Activated CD4-positive, alpha-beta T cell treated with anti-CD3 and anti-CD28 coated beads for 36 hours (primary cell): ENCODE results near the gene STX5. TPM values are rescaled to one million over a fixed set of nuclear protein-coding genes. Genes with fewer than 3 reads are reported as not detected.
"Not testable (repeated sequence)": the region's sequence is repeated elsewhere in the genome, so short reads cannot be mapped to it uniquely, and the experiment has no call there.

ENCODE experiments used
- ATAC-seq: fragments of 200-7000 bp; cut with Tn5 transposase; one replicate; pipeline ENCODE4 v1.10.0; 2021; ENCODE audit warnings: mild to moderate bottlenecking, moderate library complexity
- CTCF ChIA-PET: fragments of 350-600 bp; sonication (Branson Sonifier 250); formaldehyde crosslinking; loops from one replicate; lab custom pipeline; 2021; ENCODE audit warnings: antibody characterized with exemption; lab: Charles Lee
- POLR2A ChIA-PET: fragments of 350-600 bp; sonication (Branson Sonifier 250); formaldehyde crosslinking; loops from one replicate; lab custom pipeline; 2021; ENCODE audit warnings: antibody characterized with exemption, inconsistent platforms; lab: Charles Lee
- DNase-seq: peaks from one replicate; pipeline ENCODE4 v3.0.0-alpha.2; 2020
- H3K27ac Mint-ChIP-seq: one replicate; pipeline ENCODE4 v1.8.0; 2021; ENCODE audit warnings: mixed read lengths
- H3K27me3 Mint-ChIP-seq: one replicate; pipeline ENCODE4 v1.8.0; 2021; ENCODE audit warnings: mixed read lengths
- H3K36me3 Mint-ChIP-seq: one replicate; pipeline ENCODE4 v1.8.0; 2021; ENCODE audit warnings: low read depth, mixed read lengths
- H3K4me1 Mint-ChIP-seq: one replicate; pipeline ENCODE4 v1.8.0; 2021; ENCODE audit warnings: mixed read lengths
- H3K4me3 Mint-ChIP-seq: one replicate; pipeline ENCODE4 v1.8.0; 2021; ENCODE audit warnings: mild to moderate bottlenecking, moderate library complexity, mixed read lengths
- H3K9me3 Mint-ChIP-seq: one replicate; pipeline ENCODE4 v1.8.0; 2021; ENCODE audit warnings: low read depth, mixed read lengths
- intact Hi-C, 2 experiments: fragments of 100-400 bp; cut with DNase I in 1 of 2; cut with micrococcal nuclease in 1 of 2; formaldehyde crosslinking; loops; one replicate each; pipeline versions ENCODE4 v1.14.2 to v1.15.1; 2022 to 2024; cut with DNase I, micrococcal nuclease
- total RNA-seq, 2 experiments: library from RNA; stranded (reverse); gene quantifications; one replicate each; pipeline ENCODE4 v1.2.3, GENCODE V29; 2021

STX5 gene
- total RNA-seq, 2 experiments from 2014 or later: 19.3 to 21.8 TPM

DNA sequence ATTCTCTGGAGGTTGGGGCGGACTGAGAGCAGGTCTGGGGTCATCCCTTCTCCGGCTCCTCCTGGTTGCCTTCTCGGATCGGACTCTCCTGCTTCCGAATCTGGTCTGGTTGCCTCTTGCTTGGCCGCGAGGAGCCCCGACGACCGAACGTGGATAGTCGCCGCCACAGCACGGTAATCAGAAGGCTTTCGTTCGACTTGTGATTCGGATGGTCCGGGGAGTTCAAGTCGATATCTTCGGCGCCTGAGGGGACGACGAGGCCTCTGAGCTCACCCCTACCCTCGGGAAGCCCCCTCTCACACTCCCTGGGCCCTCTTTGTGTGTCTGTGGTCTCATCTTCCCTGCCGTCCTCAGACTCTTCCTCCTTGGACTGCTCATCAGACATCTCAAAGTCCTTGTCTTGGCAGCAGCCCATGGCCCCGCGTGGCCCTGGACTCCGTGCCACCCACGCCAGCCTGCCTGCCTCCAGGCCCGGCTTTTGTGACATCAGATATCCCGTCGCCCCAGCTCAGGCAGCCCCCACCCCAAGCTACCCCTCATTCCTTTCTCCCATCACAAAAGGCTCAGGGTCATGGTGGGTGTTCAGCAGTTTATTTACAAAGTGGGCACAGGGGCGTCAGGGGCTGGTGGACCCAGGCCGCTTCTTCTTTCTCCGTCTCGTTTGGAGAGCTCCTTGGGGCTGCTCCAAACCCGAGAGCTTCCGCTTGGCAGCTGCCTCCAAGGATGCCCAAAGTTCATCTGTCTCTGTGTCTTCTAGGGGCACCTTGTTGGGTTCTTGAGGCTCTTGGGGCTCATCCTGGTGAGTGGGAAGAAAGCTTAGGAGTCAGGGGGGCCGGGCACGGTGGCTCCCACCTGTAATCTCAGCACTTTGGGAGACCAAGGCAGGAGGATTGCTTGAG, 734 bp upstream of the STX5 start, which contains the start of gene TEX54:
TSS of gene TEX54 (minus strand) at position 506 of the 899 bp plus-strand sequence.
- POLR2A ChIA-PET: interaction anchor here (0.6 to 2.8 kb wide), 15 partner anchors 8 to 293 kb away, joined by 3 to 73 read pairs (median 10); partner anchors contain the start of genes C11orf98, CSKMT, MTA2 and TMEM179B
- ATAC-seq (peak; percentile 1), DNase-seq (no peak)
- peak within 1 kb of the TSS; percentile 99 for H3K27ac Mint-ChIP-seq
- CTCF ChIA-PET: interaction anchor here (0.6 to 1.2 kb wide), 8 partner anchors 37 to 438 kb away, joined by 3 to 5 read pairs (median 4); partner anchors contain the start of genes MTA2 and ZBTB3
- peak within 1 kb of the TSS; percentile 84 for H3K4me3 Mint-ChIP-seq
- H3K27me3 Mint-ChIP-seq: no peaks in the 10 kb centered on the region
- intact Hi-C loops: loop anchor here in 1 of 2 experiments (1.0 to 2.0 kb wide), 7 partner anchors 27 to 242 kb away; partner anchors contain the start of genes NXF1, SLC3A2, TMEM179B and TTC9C
- H3K36me3 Mint-ChIP-seq: peaks cover 29% of the 10 kb centered on the region
- peaks cover 43% of the 10 kb centered on the region for H3K4me1 Mint-ChIP-seq
- H3K9me3 Mint-ChIP-seq: no peaks in the 10 kb centered on the region

DNA sequence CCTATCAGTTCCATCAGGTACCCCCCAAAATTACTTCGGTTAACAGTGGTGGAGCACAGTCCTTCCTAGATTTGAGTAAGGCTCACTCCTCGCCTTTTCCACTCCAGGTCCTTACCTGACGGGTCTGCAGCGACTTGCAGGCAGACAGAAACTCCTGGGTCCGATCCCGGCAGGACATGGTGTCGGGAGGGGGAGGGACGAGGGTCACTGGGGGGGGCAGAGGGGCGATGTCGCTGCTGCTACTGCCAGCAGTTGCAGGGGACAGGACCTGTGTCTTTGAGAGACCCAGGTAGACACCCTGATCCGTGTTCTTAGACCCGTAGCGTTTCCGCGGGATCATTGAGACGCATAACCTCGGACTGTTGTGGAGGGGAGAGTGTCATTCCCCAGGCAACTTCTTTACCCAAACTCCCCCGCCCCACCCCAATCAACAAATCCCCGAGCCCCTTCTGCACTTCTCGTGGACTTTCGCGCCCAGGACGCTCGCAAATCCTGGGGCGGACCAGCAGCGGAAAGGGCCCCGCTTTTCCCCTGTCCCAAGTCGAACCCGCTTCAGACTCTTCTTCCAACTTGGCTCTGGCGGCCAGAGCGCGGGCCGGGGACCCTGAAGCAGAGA, 839 bp downstream of the STX5 start:
- Mint-ChIP-seq H3K27ac (peak overlapping the region; percentile 99), H3K4me1 (peaks cover 33% of the 10 kb centered on the region), H3K27me3 (no peaks in the 10 kb centered on the region), H3K4me3 (peak overlapping the region; percentile 84), H3K9me3 (no peaks in the 10 kb centered on the region), H3K36me3 (peaks cover 26% of the 10 kb centered on the region)
- DNase-seq (no peak), ATAC-seq (no peak)
- intact Hi-C loops: loop anchor here (1.0 to 2.0 kb wide), 4 partner anchors 8 to 60 kb away; partner anchors contain the start of genes WDR74 (in 2 of the 2), NXF1 (in 1 of the 2), TAF6L (in 1 of the 2) and TMEM223 (in 1 of the 2)
- CTCF ChIA-PET: interaction anchor here (0.6 to 1.2 kb wide), 5 partner anchors 44 to 436 kb away, joined by 3 to 5 read pairs (median 3); no protein-coding TSS in a partner anchor
- POLR2A ChIA-PET: interaction anchor here (0.7 to 2.8 kb wide), 9 partner anchors 10 to 240 kb away, joined by 3 to 73 read pairs (median 13); partner anchors contain the start of genes TUT1 and ZBTB3

DNA sequence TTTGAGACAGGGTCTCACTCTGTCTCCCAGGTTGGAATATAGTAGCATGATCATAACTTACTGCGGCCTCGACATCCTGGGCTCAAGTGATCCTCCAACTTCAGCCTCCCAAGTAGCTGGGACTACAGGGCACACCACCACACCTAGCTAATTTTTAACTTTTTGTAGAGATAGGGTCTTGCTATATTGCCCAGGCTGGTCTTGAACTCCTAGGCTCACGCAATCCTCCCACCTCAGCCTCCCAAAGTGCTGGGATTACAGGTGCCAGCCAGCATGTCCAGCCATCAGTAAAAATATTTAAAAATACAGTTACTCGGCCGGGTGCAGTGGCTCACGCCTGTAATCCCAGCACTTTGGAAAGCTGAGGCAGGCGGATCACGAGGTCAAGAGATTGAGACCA, 3.7 kb downstream of the STX5 start:
- H3K27me3 Mint-ChIP-seq, ATAC-seq, intact Hi-C loops, H3K9me3 Mint-ChIP-seq, H3K4me3 Mint-ChIP-seq, DNase-seq, H3K27ac Mint-ChIP-seq: not testable (repeated sequence)
- peaks cover 18% of the 10 kb centered on the region for H3K4me1 Mint-ChIP-seq
- ChIA-PET POLR2A (interaction anchor here (0.5 to 3.8 kb wide), 6 partner anchors 12 to 339 kb away, joined by 3 to 18 read pairs (median 4); partner anchors contain the start of genes C11orf98, CSKMT, WDR74 and ZBTB3), CTCF (interaction anchor here (0.6 to 1.6 kb wide), 9 partner anchors 11 to 1423 kb away, joined by 3 to 6 read pairs (median 3); partner anchors contain the start of genes HNRNPUL2, PLCB3, WDR74 and ZBTB3)
- peaks cover 34% of the 10 kb centered on the region for H3K36me3 Mint-ChIP-seq

DNA sequence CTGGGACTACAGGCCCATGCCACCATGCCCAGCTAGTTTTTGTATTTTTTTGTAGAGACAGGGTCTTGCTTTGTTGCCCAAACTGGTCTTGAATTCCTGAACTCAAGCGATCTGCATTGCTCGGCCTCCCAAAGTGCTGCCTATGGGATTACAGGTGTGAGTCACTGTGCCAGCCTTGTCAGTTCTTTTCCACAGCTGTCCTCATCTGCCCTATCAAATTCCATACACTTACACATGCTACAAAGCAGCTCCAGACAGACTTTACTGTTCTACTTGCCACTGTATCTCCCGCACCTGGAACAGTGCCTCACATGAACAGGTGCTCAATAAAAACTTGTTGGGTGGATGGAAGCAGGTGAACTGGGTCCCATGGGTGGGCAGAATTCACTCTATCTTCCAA, 8.2 kb downstream of the STX5 start:
- ChIA-PET CTCF (interaction anchor here (0.6 to 1.2 kb wide), 3 partner anchors 13 to 143 kb away, joined by 3 read pairs; no protein-coding TSS in a partner anchor), POLR2A (interaction anchor here (0.9 kb wide), 1 partner anchor 18 kb away, joined by 3 read pairs; no protein-coding TSS in a partner anchor)
- DNase-seq: no peak
- Mint-ChIP-seq H3K9me3 (no peaks in the 10 kb centered on the region), H3K27ac (no peak overlapping the region), H3K36me3 (peaks cover 39% of the 10 kb centered on the region), H3K27me3 (no peaks in the 10 kb centered on the region), H3K4me1 (peaks cover 2% of the 10 kb centered on the region), H3K4me3 (no peak overlapping the region)
- intact Hi-C loops: no loop called here
- ATAC-seq: no peak

- no peaks in the 10 kb centered on the region for H3K27me3 Mint-ChIP-seq
- POLR2A ChIA-PET: interaction anchor here (0.7 to 1.2 kb wide), 3 partner anchors 10 to 23 kb away, joined by 3 to 4 read pairs (median 3); partner anchors contain the start of gene STX5
Measured at GRCh38 chr11:62817129-62817528, 14.7 kb downstream of the STX5 start.

DNA sequence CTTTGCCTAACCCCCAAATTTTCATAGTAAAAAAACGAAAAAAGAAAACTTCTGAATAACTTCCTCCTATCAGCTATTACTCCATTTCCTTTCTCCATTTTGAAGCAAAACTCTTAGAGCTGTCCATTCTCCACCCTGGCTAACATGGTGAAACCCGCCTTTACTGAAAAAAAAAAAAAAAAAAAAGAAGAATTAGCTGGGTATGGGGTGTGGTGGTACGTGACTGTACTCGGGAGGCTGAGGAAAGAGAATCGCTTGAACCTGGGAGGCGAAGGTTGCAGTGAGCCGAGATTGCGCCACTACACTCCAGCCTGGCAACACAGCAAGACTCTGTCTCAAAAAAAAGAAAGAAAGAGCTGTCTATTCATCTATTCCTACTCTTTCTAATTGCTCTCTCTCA, 15.3 kb downstream of the STX5 start:
- intact Hi-C loops: no loop called here
- CTCF ChIA-PET: interaction anchor here (0.6 to 1.5 kb wide), 10 partner anchors 11 to 122 kb away, joined by 3 to 8 read pairs (median 3); no protein-coding TSS in a partner anchor
- Mint-ChIP-seq H3K4me1 (peaks cover 2% of the 10 kb centered on the region), H3K27ac (no peak overlapping the region), H3K4me3 (no peak overlapping the region), H3K9me3 (no peaks in the 10 kb centered on the region), H3K27me3 (no peaks in the 10 kb centered on the region), H3K36me3 (peaks cover 18% of the 10 kb centered on the region)
- POLR2A ChIA-PET: interaction anchor here (0.7 to 1.2 kb wide), 5 partner anchors 10 to 25 kb away, joined by 3 to 4 read pairs (median 4); partner anchors contain the start of gene STX5
- DNase-seq (no peak), ATAC-seq (no peak)

More at GRCh38 chr11:62817129-62817528, 14.7 kb downstream of the STX5 start:
- peaks cover 18% of the 10 kb centered on the region for H3K36me3 Mint-ChIP-seq
- no peak overlapping the region for H3K27ac Mint-ChIP-seq
- H3K4me1 Mint-ChIP-seq: peaks cover 2% of the 10 kb centered on the region
- intact Hi-C loops: no loop called here
- CTCF ChIA-PET: interaction anchor here (0.6 to 1.3 kb wide), 6 partner anchors 11 to 123 kb away, joined by 3 to 8 read pairs (median 3); no protein-coding TSS in a partner anchor
- no peaks in the 10 kb centered on the region for H3K9me3 Mint-ChIP-seq
- DNase-seq (no peak), ATAC-seq (no peak)
- H3K4me3 Mint-ChIP-seq: no peak overlapping the region

GRCh38 chr11:62811659-62812058, 20.2 kb downstream of the STX5 start:
- POLR2A ChIA-PET: interaction anchor here (0.6 to 1.2 kb wide), 2 partner anchors 21 to 198 kb away, joined by 5 to 13 read pairs; partner anchors contain the start of genes STX5 and TEX54
- Mint-ChIP-seq H3K36me3 (peaks cover 5% of the 10 kb centered on the region), H3K4me3 (no peak overlapping the region), H3K4me1 (peaks cover 2% of the 10 kb centered on the region), H3K27me3 (no peaks in the 10 kb centered on the region), H3K9me3 (no peaks in the 10 kb centered on the region), H3K27ac (no peak overlapping the region)
- ATAC-seq: no peak
- intact Hi-C loops: no loop called here
- CTCF ChIA-PET: interaction anchor here (0.9 to 1.0 kb wide), 2 partner anchors 16 to 74 kb away, joined by 3 read pairs; no protein-coding TSS in a partner anchor
- DNase-seq: no peak

DNA sequence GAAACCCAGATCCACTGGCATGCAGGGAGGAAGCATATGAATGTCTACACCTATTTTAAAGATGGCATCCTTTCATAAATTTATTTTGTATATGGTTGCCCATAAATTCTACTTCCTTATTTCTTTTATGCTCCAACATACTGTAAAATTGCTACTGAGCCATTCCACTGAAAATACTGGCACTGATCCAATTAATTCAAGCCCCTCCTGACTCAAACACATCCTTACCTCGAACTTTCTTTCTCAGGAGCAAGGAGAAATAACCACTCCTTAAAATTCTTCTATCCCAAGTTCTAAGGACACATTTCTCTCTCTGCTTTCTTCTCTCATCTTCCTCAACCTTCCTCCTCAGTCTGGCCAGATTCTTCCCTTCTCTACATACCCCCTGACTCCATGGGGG, 21.1 kb downstream of the STX5 start:
- intact Hi-C loops: no loop called here
- POLR2A ChIA-PET: interaction anchor here (0.6 to 1.2 kb wide), 2 partner anchors 22 to 197 kb away, joined by 5 to 13 read pairs; partner anchors contain the start of genes STX5 and TEX54
- H3K27me3 Mint-ChIP-seq: no peaks in the 10 kb centered on the region
- H3K4me3 Mint-ChIP-seq: no peak overlapping the region
- CTCF ChIA-PET: no interaction called here
- H3K9me3 Mint-ChIP-seq: no peaks in the 10 kb centered on the region
- DNase-seq: no peak
- no peak overlapping the region for H3K27ac Mint-ChIP-seq
- no peak for ATAC-seq
- peaks cover 5% of the 10 kb centered on the region for H3K36me3 Mint-ChIP-seq
- H3K4me1 Mint-ChIP-seq: peaks cover 9% of the 10 kb centered on the region

- ChIA-PET POLR2A (interaction anchor here (0.5 to 2.2 kb wide), 7 partner anchors 19 to 55 kb away, joined by 3 to 27 read pairs (median 6); partner anchors contain the start of genes TMEM179B and ZBTB3), CTCF (interaction anchor here (1.2 to 3.2 kb wide), 5 partner anchors 13 to 76 kb away, joined by 3 to 24 read pairs (median 4); partner anchors contain the start of gene TMEM179B)
- ATAC-seq (no peak), DNase-seq (no peak)
- H3K27me3 Mint-ChIP-seq: no peaks in the 10 kb centered on the region
- H3K4me1 Mint-ChIP-seq: peaks cover 27% of the 10 kb centered on the region
- peaks cover 22% of the 10 kb centered on the region for H3K36me3 Mint-ChIP-seq
- intact Hi-C loops: no loop called here
- H3K9me3 Mint-ChIP-seq: no peaks in the 10 kb centered on the region
- H3K4me3 Mint-ChIP-seq: peak overlapping the region; percentile 99
- peak overlapping the region; percentile 86 for H3K27ac Mint-ChIP-seq
Measured at GRCh38 chr11:62806611-62807121, 25.2 kb downstream of the STX5 start.
